Osteocyte (in vitro differentiated cells): Measurements from ENCODE around the gene ZNF543. TPM values are rescaled to one million over a fixed set of nuclear protein-coding genes. Genes with fewer than 3 reads are reported as not detected.

Source experiments
- DNase-seq: peaks from one replicate; pipeline ENCODE4 v3.0.0; 2021; ENCODE audit warnings: mixed read lengths; ENCODE audit not compliant: unreplicated experiment; ENCODE audit errors: extremely low spot score
- H3K27ac Mint-ChIP-seq: one replicate; pipeline ENCODE4 v1.8.0; 2021; ENCODE audit warnings: mild to moderate bottlenecking, mixed read lengths; ENCODE audit not compliant: unreplicated experiment
- H3K27me3 Mint-ChIP-seq: one replicate; pipeline ENCODE4 v1.8.0; 2021; ENCODE audit warnings: mixed read lengths; ENCODE audit not compliant: unreplicated experiment
- H3K36me3 Mint-ChIP-seq: one replicate; pipeline ENCODE4 v1.8.0; 2021; ENCODE audit warnings: mixed read lengths; ENCODE audit not compliant: unreplicated experiment
- H3K4me1 Mint-ChIP-seq: one replicate; pipeline ENCODE4 v1.8.0; 2021; ENCODE audit warnings: mixed read lengths; ENCODE audit not compliant: unreplicated experiment
- H3K4me3 Mint-ChIP-seq: one replicate; pipeline ENCODE4 v1.8.0; 2021; ENCODE audit warnings: mild to moderate bottlenecking, moderate library complexity, mixed read lengths; ENCODE audit not compliant: unreplicated experiment
- H3K9me3 Mint-ChIP-seq: one replicate; pipeline ENCODE4 v1.8.0; 2021; ENCODE audit warnings: mixed read lengths; ENCODE audit not compliant: unreplicated experiment
- total RNA-seq: library from RNA; stranded (reverse); gene quantifications from 2 replicates; pipeline ENCODE4 v1.2.1, GENCODE V29; 2021
- TF ChIP-seq, protein P1 (sequence below): fragments of 200-600 bp; sonication (generic); IDR thresholded peaks from 2 replicates; pipeline ENCODE4 v1.5.0; 2021; ENCODE audit warnings: antibody characterized with exemption, mild to moderate bottlenecking, moderate library complexity

Gene ZNF543
- total RNA-seq, 1 donor from 2014 or later: 7.1 TPM

DNA sequence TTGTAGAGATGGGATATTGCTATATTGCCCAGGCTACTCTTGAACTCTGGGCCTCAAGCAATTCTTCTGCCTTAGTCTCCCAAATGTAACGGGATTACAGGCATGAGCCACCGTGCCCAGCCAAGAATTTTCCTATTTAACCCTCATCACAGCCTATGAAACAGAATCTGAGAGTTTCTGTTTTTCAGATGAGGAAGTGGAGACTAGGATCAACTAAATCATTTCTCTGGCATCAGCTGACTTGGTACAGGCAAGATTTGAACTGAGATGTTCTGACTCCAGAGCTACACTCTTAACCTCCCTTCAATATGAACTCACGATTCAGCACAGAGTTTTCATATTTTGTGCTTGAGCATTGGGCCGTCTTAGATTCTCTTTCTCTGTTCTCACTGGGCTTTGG, 31.9 kb upstream of the ZNF543 start:
- Mint-ChIP-seq H3K36me3 (peaks cover 65% of the 10 kb centered on the region), H3K4me3 (no peak overlapping the region), H3K9me3 (peaks cover 22% of the 10 kb centered on the region), H3K27me3 (no peaks in the 10 kb centered on the region), H3K27ac (no peak overlapping the region), H3K4me1 (peaks cover 7% of the 10 kb centered on the region)
- TF ChIP-seq, protein P1, sequence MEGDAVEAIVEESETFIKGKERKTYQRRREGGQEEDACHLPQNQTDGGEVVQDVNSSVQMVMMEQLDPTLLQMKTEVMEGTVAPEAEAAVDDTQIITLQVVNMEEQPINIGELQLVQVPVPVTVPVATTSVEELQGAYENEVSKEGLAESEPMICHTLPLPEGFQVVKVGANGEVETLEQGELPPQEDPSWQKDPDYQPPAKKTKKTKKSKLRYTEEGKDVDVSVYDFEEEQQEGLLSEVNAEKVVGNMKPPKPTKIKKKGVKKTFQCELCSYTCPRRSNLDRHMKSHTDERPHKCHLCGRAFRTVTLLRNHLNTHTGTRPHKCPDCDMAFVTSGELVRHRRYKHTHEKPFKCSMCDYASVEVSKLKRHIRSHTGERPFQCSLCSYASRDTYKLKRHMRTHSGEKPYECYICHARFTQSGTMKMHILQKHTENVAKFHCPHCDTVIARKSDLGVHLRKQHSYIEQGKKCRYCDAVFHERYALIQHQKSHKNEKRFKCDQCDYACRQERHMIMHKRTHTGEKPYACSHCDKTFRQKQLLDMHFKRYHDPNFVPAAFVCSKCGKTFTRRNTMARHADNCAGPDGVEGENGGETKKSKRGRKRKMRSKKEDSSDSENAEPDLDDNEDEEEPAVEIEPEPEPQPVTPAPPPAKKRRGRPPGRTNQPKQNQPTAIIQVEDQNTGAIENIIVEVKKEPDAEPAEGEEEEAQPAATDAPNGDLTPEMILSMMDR: no peak
- no peak for DNase-seq

- no peak for DNase-seq
- Mint-ChIP-seq H3K4me1 (no peaks in the 10 kb centered on the region), H3K9me3 (peaks cover 34% of the 10 kb centered on the region), H3K27me3 (no peaks in the 10 kb centered on the region), H3K4me3 (no peak overlapping the region), H3K27ac (no peak overlapping the region), H3K36me3 (peaks cover 81% of the 10 kb centered on the region)
- TF ChIP-seq, protein P1: no peak
Measured at GRCh38 chr19:57290970-57291369, 29.3 kb upstream of the ZNF543 start.

GRCh38 chr19:57292547-57292946, 27.7 kb upstream of the ZNF543 start:
- TF ChIP-seq, protein P1: no peak
- Mint-ChIP-seq H3K9me3 (peaks cover 40% of the 10 kb centered on the region), H3K36me3 (peaks cover 85% of the 10 kb centered on the region), H3K27me3 (no peaks in the 10 kb centered on the region), H3K4me1 (peaks cover 1% of the 10 kb centered on the region), H3K27ac (no peak overlapping the region), H3K4me3 (no peak overlapping the region)
- no peak for DNase-seq

- Mint-ChIP-seq H3K4me3 (no peak overlapping the region), H3K27ac (no peak overlapping the region), H3K4me1 (peaks cover 1% of the 10 kb centered on the region), H3K9me3 (peaks cover 40% of the 10 kb centered on the region), H3K27me3 (no peaks in the 10 kb centered on the region), H3K36me3 (peaks cover 87% of the 10 kb centered on the region)
- no peak for DNase-seq
- TF ChIP-seq, protein P1: no peak
Measured at GRCh38 chr19:57293719-57294118, 26.6 kb upstream of the ZNF543 start.

- DNase-seq: peak; percentile 90
- TF ChIP-seq, protein P1: no peak
- Mint-ChIP-seq H3K9me3 (peaks cover 1% of the 10 kb centered on the region), H3K27me3 (no peaks in the 10 kb centered on the region), H3K4me3 (no peak overlapping the region), H3K27ac (peak overlapping the region; percentile 81), H3K36me3 (peaks cover 51% of the 10 kb centered on the region), H3K4me1 (peaks cover 31% of the 10 kb centered on the region)
Measured at GRCh38 chr19:57302020-57302465, 18.2 kb upstream of the ZNF543 start.
